GM12873 (cell line): ENCODE results near the gene PCED1B.

Source experiments
- TF ChIP-seq, protein P1 (sequence below): IDR thresholded peaks from 2 replicates; pipeline ENCODE4 v1.5.1; 2012; ENCODE audit warnings: low read depth, mild to moderate bottlenecking, moderate library complexity, low read length, control low read depth; ENCODE audit not compliant: insufficient read depth; ENCODE audit errors: missing control alignments

The PCED1B gene

DNA sequence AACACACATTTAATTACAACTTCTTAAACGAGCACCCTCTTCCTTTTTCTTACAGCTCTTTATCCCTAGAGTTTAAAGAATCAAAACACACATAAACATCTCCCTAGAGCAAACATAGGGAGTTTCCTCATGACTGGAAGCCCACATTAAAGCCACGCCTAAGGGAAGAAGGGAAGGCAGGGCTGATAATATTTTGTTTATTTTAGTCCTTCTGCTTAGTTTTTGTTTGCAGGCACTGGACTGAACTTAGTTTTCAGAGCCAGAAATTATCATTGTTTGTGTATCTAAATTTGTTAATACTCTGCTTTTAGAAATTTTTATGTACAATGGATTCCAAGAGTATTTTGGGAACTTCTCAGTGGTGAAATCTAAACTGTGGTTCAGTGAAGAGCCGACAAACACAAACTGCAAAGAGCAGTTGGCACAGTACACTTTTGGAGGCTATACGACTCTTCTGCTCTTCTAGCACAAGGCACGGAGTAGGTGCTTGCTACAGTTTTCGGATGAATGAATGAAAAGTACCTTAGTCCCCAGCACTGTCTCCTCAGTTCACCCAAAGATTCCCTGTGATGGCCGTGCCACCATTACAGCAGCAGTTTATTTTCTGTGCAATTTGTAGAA lies 18.0 kb downstream of the PCED1B start:
- TF ChIP-seq, protein P1, sequence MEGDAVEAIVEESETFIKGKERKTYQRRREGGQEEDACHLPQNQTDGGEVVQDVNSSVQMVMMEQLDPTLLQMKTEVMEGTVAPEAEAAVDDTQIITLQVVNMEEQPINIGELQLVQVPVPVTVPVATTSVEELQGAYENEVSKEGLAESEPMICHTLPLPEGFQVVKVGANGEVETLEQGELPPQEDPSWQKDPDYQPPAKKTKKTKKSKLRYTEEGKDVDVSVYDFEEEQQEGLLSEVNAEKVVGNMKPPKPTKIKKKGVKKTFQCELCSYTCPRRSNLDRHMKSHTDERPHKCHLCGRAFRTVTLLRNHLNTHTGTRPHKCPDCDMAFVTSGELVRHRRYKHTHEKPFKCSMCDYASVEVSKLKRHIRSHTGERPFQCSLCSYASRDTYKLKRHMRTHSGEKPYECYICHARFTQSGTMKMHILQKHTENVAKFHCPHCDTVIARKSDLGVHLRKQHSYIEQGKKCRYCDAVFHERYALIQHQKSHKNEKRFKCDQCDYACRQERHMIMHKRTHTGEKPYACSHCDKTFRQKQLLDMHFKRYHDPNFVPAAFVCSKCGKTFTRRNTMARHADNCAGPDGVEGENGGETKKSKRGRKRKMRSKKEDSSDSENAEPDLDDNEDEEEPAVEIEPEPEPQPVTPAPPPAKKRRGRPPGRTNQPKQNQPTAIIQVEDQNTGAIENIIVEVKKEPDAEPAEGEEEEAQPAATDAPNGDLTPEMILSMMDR = no peak

DNA sequence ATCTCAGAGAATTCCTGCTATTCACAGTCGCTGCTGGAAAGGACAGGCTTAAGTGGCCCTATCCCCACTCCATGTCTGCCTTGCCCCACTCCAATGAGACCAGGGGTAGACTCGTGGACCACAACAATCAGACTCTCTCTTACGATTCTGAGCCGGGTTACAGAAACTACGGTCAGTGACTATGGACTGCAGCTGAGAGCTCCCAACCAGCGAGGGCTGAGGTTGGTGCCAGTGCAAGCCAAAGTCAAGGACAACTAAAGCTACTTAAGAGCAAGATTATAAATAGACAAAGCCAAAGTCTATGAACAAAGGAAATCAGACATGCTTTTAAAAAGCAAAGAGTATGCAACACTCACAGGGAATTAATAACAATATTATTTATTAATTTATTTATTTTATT lies 18.7 kb downstream of the PCED1B start:
- TF ChIP-seq, protein P1 = no peak

DNA sequence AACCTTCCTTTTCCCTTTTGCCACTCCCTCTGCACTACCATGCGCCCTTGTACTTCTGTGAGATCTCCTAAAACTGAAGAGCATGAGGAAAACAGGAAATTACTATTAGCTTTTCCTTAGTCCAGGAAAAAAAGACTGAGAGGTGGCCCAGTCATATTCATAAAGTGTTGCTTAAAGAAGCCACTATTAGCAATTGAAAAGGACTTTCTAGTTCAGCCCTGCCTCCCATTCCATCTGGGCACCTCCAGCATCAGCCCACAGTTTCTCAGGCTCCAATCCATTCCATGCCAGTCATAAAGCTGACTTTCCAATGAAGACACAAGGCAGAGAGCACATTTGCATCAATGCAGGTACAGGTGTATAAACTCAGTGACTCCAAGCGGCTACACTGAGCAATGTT lies 20.2 kb downstream of the PCED1B start:
- TF ChIP-seq, protein P1 = no peak

DNA sequence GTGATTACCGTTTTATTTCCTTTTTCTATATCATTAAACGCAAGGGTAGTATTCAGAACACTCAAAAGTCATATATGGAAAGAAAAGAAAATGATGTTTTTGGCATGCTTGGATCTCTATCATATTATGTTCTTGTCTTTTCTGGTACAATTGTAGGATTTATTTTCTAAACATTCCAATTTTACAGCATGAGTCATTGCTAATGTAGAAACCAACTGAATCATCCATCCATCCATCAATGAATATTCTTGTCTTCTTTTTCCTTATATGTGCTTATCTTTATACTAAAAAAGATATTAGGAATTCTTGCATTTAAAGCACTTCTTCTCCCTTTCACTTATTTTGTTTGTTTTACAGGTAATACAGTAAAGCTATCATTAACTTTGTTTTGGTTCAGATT lies 20.7 kb downstream of the PCED1B start:
- TF ChIP-seq, protein P1 = no peak

DNA sequence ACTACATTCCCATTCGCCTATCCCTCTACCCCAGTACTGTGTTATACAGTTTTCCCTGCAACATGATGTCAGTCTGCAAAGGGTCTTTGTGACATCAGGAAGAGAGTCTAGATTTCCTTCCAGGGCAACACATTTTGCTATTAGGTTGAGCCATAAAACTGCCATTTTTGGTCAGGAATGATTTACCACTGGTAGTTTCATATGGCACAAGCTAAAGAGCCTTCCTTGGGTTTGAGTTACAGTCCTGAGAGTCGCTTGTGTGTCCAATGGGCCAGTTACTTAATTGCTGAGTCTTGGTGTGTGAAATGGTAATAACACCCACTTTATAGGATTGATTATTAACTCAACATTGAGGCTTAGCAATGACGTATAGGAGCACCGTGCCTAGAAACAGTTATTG lies 23.0 kb downstream of the PCED1B start:
- TF ChIP-seq, protein P1 = no peak

DNA sequence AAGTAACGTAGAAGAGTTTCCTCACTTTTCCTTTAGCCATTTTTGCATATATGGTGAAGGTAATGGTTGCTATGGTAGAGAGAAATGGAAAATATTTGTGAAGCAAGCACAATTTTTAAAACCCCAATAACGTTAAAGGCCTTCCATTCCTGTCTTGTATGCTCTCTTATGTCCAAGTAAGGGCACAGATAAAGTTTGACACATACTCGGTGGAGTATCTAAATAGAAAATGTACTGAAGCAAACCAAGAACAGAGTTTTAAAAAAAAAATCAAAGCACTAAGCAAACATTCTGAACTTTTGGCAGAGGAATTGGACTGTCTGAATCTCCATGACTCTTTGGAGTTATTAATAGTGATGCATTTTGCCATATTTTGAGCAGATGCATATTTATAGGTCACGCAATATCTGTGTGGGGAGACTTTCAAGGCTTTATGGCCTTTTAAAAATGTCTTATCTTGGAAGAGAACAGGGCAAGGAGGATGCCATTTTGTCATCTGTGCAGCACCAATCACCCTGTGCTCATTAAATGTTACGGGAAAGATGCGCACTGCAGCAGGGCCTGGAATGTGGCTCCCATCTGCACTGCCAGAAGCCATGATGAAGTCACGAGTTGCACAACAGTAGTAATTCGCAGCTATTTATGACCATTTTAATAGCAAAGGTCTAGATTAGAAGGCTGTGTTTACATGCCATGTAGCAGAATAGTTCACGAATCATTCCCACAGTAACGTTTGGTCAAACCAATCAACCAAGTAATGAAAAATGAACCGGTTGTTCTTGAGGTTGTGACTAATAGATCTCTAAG lies 23.6 kb downstream of the PCED1B start:
- TF ChIP-seq, protein P1 = no peak

DNA sequence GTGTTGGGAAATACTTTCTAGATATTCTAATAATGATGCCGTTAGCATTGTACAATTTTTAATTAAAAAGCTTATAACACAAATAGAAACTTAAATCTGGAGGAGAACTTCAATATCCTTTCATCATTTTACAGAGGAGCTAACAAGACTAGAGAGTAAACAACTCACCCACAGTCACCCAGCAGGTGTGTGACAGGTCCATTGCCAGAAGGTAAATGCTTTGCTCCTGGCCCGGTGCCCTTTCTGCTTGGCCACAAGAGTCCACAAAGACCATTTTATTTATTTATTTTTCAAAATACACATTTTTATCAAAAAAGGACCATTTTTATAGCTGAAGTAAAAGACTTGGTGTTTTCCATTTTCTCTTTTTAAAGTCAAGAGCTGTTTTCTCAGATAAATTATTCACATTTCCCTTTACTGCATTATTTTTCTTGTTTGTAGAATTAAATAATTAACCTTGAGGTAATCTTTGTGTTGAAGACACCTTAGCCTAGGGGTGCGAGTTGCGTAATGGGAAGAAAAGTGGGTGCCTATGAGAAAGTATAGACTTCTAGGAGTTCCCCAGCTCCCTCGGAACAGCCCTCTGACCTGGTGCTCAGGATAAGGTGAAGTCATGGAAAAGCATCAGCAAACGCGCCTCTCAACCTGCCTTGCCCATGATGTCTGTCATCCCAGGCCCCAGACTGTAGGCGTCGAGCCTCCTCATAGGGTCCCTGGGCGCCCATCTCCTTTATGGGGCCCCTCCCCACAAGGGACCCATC lies 26.7 kb downstream of the PCED1B start:
- TF ChIP-seq, protein P1 = no peak
